SK-N-MC (cell line): Measurements from ENCODE around the gene HERC2.
"Not testable (repeated sequence)": the region's sequence is repeated elsewhere in the genome, so short reads cannot be mapped to it uniquely, and the experiment has no call there.

Experiments used
- EZH2 ChIP-seq: fragments of 200-600 bp; sonication (generic); IDR thresholded peaks from one replicate; pipeline ENCODE4 v1.6.1; 2017; ENCODE audit warnings: antibody characterized with exemption
- POLR2AphosphoS5 ChIP-seq: IDR thresholded peaks from 2 replicates; pipeline ENCODE4 v1.6.1; 2012; ENCODE audit warnings: mild to moderate bottlenecking, low read depth, low read length, borderline replicate concordance

GRCh38 chr15:28231743-28232142 lies 90.2 kb downstream of the HERC2 start:
- not testable (repeated sequence) for TF ChIP-seq POLR2AphosphoS5, EZH2
